ENCODE data around the gene ATP10D.
"Not testable (repeated sequence)": the region's sequence is repeated elsewhere in the genome, so short reads cannot be mapped to it uniquely, and the experiment has no call there.

ATP10D gene

GRCh38 chr4:47528646-47529045 is 43.6 kb downstream of the ATP10D start:
- H3K36me3 ChIP-seq (replicated peaks in 1 of 2; ENCODE audit: control insufficient read depth in 2 of 2, insufficient read depth in 2 of 2, low read length in 2 of 2); H3K4me2 ChIP-seq (ENCODE audit: insufficient read depth, low read length, poor library complexity, severe bottlenecking); H3K27me3 ChIP-seq (ENCODE audit: control insufficient read depth in 3 of 3, insufficient read depth in 3 of 3, low read depth in 1 of 3, low read length in 3 of 3); H2BK120ac ChIP-seq (ENCODE audit: low read depth, low read length); DNase-seq (ENCODE audit: low spot score); H3K79me1 ChIP-seq (ENCODE audit: low read depth, low read length); H2AK5ac ChIP-seq (ENCODE audit: low read depth, low read length); H4K91ac ChIP-seq (ENCODE audit: low read depth, low read length, poor library complexity); H3K23ac ChIP-seq (ENCODE audit: low read depth, low read length, poor library complexity); H3K27ac ChIP-seq (replicated peaks; ENCODE audit: low read length); H2BK12ac ChIP-seq (ENCODE audit: low read length); H3K4me3 ChIP-seq (ENCODE audit: low read length in 2 of 2); H3K9ac ChIP-seq (ENCODE audit: low read depth, low read length, poor library complexity); H2BK15ac ChIP-seq (ENCODE audit: low read length); H3K4ac ChIP-seq (ENCODE audit: low read length); H3K9me3 ChIP-seq (replicated peaks in 1 of 2; ENCODE audit: control insufficient read depth in 2 of 2, insufficient read depth in 1 of 2, low read depth in 1 of 2, low read length in 2 of 2); H2BK5ac ChIP-seq (ENCODE audit: low read length); H2AFZ ChIP-seq (ENCODE audit: low read length); H4K8ac ChIP-seq (ENCODE audit: low read depth, low read length); H3K18ac ChIP-seq (ENCODE audit: low read length); H3K14ac ChIP-seq (ENCODE audit: low read length): not testable (repeated sequence)
- WGBS, 2 donors (ENCODE audit: extremely low coverage in 2 of 2, insufficient read length in 2 of 2, insufficient replicate concordance in 1 of 2) = no CpG with 5 or more reads among the region's 3 CpGs
- H3K4me1 ChIP-seq (ENCODE audit: control insufficient read depth in 2 of 2, insufficient read depth in 1 of 2, low read depth in 1 of 2, low read length in 2 of 2) = peaks cover 8 to 12% of the 10 kb centered on the region in 2 donors

- no peaks in the 10 kb centered on the region for H3K27me3 ChIP-seq (ENCODE audit: control insufficient read depth in 3 of 3, insufficient read depth in 3 of 3, low read depth in 1 of 3, low read length in 3 of 3)
- no peak overlapping the region for H2BK5ac ChIP-seq (ENCODE audit: low read length)
- H3K4ac ChIP-seq (ENCODE audit: low read length) = no peak overlapping the region
- H2AFZ ChIP-seq (ENCODE audit: low read length) = no peak overlapping the region
- no peak overlapping the region for H3K14ac ChIP-seq (ENCODE audit: low read length)
- H3K9ac ChIP-seq (ENCODE audit: low read depth, low read length, poor library complexity) = no peak overlapping the region
- no peak overlapping the region for H2BK120ac ChIP-seq (ENCODE audit: low read depth, low read length)
- H2AK5ac ChIP-seq (ENCODE audit: low read depth, low read length) = no peak overlapping the region
- no peaks in the 10 kb centered on the region for H3K9me3 ChIP-seq (replicated peaks in 1 of 2; ENCODE audit: control insufficient read depth in 2 of 2, insufficient read depth in 1 of 2, low read depth in 1 of 2, low read length in 2 of 2)
- H3K36me3 ChIP-seq (replicated peaks in 1 of 2; ENCODE audit: control insufficient read depth in 2 of 2, insufficient read depth in 2 of 2, low read length in 2 of 2) = no peaks in the 10 kb centered on the region
- no CpG with 5 or more reads among the region's 1 CpG for WGBS, 2 donors (ENCODE audit: extremely low coverage in 2 of 2, insufficient read length in 2 of 2, insufficient replicate concordance in 1 of 2)
- H3K27ac ChIP-seq (replicated peaks; ENCODE audit: low read length) = peak overlapping the region; percentile 23
- H3K4me2 ChIP-seq (ENCODE audit: insufficient read depth, low read length, poor library complexity, severe bottlenecking) = no peak overlapping the region
- H2BK15ac ChIP-seq (ENCODE audit: low read length) = no peak overlapping the region
- no peak overlapping the region for H2BK12ac ChIP-seq (ENCODE audit: low read length)
- no peak overlapping the region for H3K23ac ChIP-seq (ENCODE audit: low read depth, low read length, poor library complexity)
- no peak overlapping the region for H3K18ac ChIP-seq (ENCODE audit: low read length)
- H3K79me1 ChIP-seq (ENCODE audit: low read depth, low read length) = no peaks in the 10 kb centered on the region
- no peak overlapping the region for H3K4me3 ChIP-seq (ENCODE audit: low read length in 2 of 2)
- no peak overlapping the region for H4K91ac ChIP-seq (ENCODE audit: low read depth, low read length, poor library complexity)
- H4K8ac ChIP-seq (ENCODE audit: low read depth, low read length) = no peak overlapping the region
- H3K4me1 ChIP-seq (ENCODE audit: control insufficient read depth in 2 of 2, insufficient read depth in 1 of 2, low read depth in 1 of 2, low read length in 2 of 2) = peaks cover 8 to 12% of the 10 kb centered on the region in 2 donors
- no peak for DNase-seq (ENCODE audit: low spot score)
Observed at GRCh38 chr4:47530801-47531200, 45.7 kb downstream of the ATP10D start.

- Histone ChIP-seq H2BK15ac (ENCODE audit: low read length) (no peak overlapping the region), H3K4me1 (ENCODE audit: control insufficient read depth in 2 of 2, insufficient read depth in 1 of 2, low read depth in 1 of 2, low read length in 2 of 2) (peaks cover 8 to 12% of the 10 kb centered on the region in 2 donors), H3K18ac (ENCODE audit: low read length) (no peak overlapping the region), H4K91ac (ENCODE audit: low read depth, low read length, poor library complexity) (no peak overlapping the region), H3K4ac (ENCODE audit: low read length) (no peak overlapping the region), H2AK5ac (ENCODE audit: low read depth, low read length) (no peak overlapping the region), H3K4me3 (ENCODE audit: low read length in 2 of 2) (no peak overlapping the region), H3K79me1 (ENCODE audit: low read depth, low read length) (no peaks in the 10 kb centered on the region), H2BK120ac (ENCODE audit: low read depth, low read length) (no peak overlapping the region), H3K36me3 (replicated peaks in 1 of 2; ENCODE audit: control insufficient read depth in 2 of 2, insufficient read depth in 2 of 2, low read length in 2 of 2) (no peaks in the 10 kb centered on the region), H2BK12ac (ENCODE audit: low read length) (no peak overlapping the region), H2AFZ (ENCODE audit: low read length) (no peak overlapping the region), H2BK5ac (ENCODE audit: low read length) (no peak overlapping the region), H3K27ac (replicated peaks; ENCODE audit: low read length) (peak overlapping the region; percentile 23), H3K14ac (ENCODE audit: low read length) (no peak overlapping the region), H3K27me3 (ENCODE audit: control insufficient read depth in 3 of 3, insufficient read depth in 3 of 3, low read depth in 1 of 3, low read length in 3 of 3) (no peaks in the 10 kb centered on the region), H3K4me2 (ENCODE audit: insufficient read depth, low read length, poor library complexity, severe bottlenecking) (no peak overlapping the region), H4K8ac (ENCODE audit: low read depth, low read length) (no peak overlapping the region), H3K23ac (ENCODE audit: low read depth, low read length, poor library complexity) (no peak overlapping the region), H3K9me3 (replicated peaks in 1 of 2; ENCODE audit: control insufficient read depth in 2 of 2, insufficient read depth in 1 of 2, low read depth in 1 of 2, low read length in 2 of 2) (no peaks in the 10 kb centered on the region), H3K9ac (ENCODE audit: low read depth, low read length, poor library complexity) (no peak overlapping the region)
- WGBS, 2 donors (ENCODE audit: extremely low coverage in 2 of 2, insufficient read length in 2 of 2, insufficient replicate concordance in 1 of 2) = no CpG with 5 or more reads among the region's 2 CpGs
- peak; percentile 21 for DNase-seq (ENCODE audit: low spot score)
Observed at GRCh38 chr4:47531241-47531953, 46.3 kb downstream of the ATP10D start.

GRCh38 chr4:47531954-47532321 is 46.9 kb downstream of the ATP10D start:
- H3K27ac ChIP-seq (replicated peaks; ENCODE audit: low read length) = peak overlapping the region; percentile 3
- no peaks in the 10 kb centered on the region for H3K27me3 ChIP-seq (ENCODE audit: control insufficient read depth in 3 of 3, insufficient read depth in 3 of 3, low read depth in 1 of 3, low read length in 3 of 3)
- WGBS, 2 donors (ENCODE audit: extremely low coverage in 2 of 2, insufficient read length in 2 of 2, insufficient replicate concordance in 1 of 2) = no CpG with 5 or more reads among the region's 2 CpGs
- no peak overlapping the region for H2BK12ac ChIP-seq (ENCODE audit: low read length)
- no peak overlapping the region for H3K4ac ChIP-seq (ENCODE audit: low read length)
- no peaks in the 10 kb centered on the region for H3K79me1 ChIP-seq (ENCODE audit: low read depth, low read length)
- H2BK5ac ChIP-seq (ENCODE audit: low read length) = no peak overlapping the region
- H3K9me3 ChIP-seq (replicated peaks in 1 of 2; ENCODE audit: control insufficient read depth in 2 of 2, insufficient read depth in 1 of 2, low read depth in 1 of 2, low read length in 2 of 2) = no peaks in the 10 kb centered on the region
- no peaks in the 10 kb centered on the region for H3K36me3 ChIP-seq (replicated peaks in 1 of 2; ENCODE audit: control insufficient read depth in 2 of 2, insufficient read depth in 2 of 2, low read length in 2 of 2)
- no peak overlapping the region for H2BK120ac ChIP-seq (ENCODE audit: low read depth, low read length)
- no peak overlapping the region for H2AFZ ChIP-seq (ENCODE audit: low read length)
- H3K23ac ChIP-seq (ENCODE audit: low read depth, low read length, poor library complexity) = no peak overlapping the region
- H3K14ac ChIP-seq (ENCODE audit: low read length) = no peak overlapping the region
- H3K4me3 ChIP-seq (ENCODE audit: low read length in 2 of 2) = no peak overlapping the region
- no peak overlapping the region for H3K9ac ChIP-seq (ENCODE audit: low read depth, low read length, poor library complexity)
- H2BK15ac ChIP-seq (ENCODE audit: low read length) = no peak overlapping the region
- peaks cover 8 to 12% of the 10 kb centered on the region in 2 donors for H3K4me1 ChIP-seq (ENCODE audit: control insufficient read depth in 2 of 2, insufficient read depth in 1 of 2, low read depth in 1 of 2, low read length in 2 of 2)
- no peak overlapping the region for H2AK5ac ChIP-seq (ENCODE audit: low read depth, low read length)
- no peak for DNase-seq (ENCODE audit: low spot score)
- no peak overlapping the region for H3K18ac ChIP-seq (ENCODE audit: low read length)
- H4K8ac ChIP-seq (ENCODE audit: low read depth, low read length) = no peak overlapping the region
- no peak overlapping the region for H3K4me2 ChIP-seq (ENCODE audit: insufficient read depth, low read length, poor library complexity, severe bottlenecking)
- no peak overlapping the region for H4K91ac ChIP-seq (ENCODE audit: low read depth, low read length, poor library complexity)

Data from neuronal stem cell (in vitro differentiated cells).